ENCODE data around the gene ANKRD11.

Gene ANKRD11

GRCh38 chr16:89531821-89532526 is 41.6 kb upstream of the ANKRD11 start:
- TF ChIP-seq, protein P1, sequence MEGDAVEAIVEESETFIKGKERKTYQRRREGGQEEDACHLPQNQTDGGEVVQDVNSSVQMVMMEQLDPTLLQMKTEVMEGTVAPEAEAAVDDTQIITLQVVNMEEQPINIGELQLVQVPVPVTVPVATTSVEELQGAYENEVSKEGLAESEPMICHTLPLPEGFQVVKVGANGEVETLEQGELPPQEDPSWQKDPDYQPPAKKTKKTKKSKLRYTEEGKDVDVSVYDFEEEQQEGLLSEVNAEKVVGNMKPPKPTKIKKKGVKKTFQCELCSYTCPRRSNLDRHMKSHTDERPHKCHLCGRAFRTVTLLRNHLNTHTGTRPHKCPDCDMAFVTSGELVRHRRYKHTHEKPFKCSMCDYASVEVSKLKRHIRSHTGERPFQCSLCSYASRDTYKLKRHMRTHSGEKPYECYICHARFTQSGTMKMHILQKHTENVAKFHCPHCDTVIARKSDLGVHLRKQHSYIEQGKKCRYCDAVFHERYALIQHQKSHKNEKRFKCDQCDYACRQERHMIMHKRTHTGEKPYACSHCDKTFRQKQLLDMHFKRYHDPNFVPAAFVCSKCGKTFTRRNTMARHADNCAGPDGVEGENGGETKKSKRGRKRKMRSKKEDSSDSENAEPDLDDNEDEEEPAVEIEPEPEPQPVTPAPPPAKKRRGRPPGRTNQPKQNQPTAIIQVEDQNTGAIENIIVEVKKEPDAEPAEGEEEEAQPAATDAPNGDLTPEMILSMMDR (IDR thresholded peaks at IDR 0.05; ENCODE audit: control extremely low read depth, extremely low read depth, low read depth, missing control alignments): no peak
- ChIA-PET CTCF (interaction anchor here (1.5 kb wide), 1 partner anchor 9 kb away, joined by 3 read pairs; no protein-coding TSS in a partner anchor), POLR2A (no interaction called here)
- no peak for DNase-seq (ENCODE audit: extremely low spot score)

DNA sequence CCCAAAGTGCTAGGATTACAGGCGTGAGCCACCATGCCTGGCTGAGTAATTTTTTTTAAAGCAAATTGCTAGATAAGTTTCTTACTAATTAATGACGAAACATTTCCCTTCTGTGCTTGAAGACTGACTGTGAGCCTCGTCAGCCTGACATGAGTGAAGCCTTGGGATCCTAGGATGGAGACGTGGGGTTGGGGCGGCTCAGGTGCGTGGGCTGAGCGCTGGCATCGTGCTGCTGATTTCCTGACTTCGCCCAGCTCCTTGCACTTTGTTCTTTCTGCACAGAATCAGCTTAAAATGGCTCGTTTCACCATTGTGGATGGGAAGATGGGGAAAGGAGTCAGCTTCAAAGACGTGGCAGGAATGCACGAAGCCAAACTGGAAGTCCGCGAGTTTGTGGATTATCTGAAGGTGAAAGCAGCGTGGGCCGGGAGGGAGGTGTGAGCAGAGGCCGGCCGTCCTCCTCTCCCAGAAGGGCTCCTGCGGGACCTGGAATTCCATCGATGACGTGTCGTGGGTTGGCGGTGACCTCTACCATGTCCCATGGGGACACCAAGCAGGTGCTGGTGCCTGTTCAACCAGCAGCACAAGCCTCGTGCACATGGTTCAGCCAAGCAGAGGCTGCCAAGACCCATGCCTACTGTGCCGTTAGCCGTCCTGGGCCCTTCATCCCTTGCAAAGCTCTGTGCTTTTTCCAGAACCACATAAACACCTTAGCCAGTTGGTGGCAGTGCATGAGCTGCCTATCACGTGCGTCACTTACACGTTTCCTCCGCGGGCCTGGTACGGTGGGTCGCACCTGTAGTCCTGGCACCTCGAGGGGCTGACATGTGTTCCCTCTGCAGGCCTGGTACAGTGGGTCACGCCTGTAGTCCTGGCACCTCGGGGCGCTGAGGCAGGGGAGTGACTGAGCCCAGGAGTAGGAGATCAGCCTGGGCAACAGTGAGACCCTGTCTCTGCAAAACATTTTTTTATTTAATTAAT is 40.3 kb upstream of the ANKRD11 start:
- POLR2A ChIA-PET: no interaction called here
- no peak for DNase-seq (ENCODE audit: extremely low spot score)
- CTCF ChIA-PET: interaction anchor here (1.0 to 1.5 kb wide), 2 partner anchors 10 to 26 kb away, joined by 3 read pairs; no protein-coding TSS in a partner anchor
- TF ChIP-seq, protein P1 (IDR thresholded peaks at IDR 0.05; ENCODE audit: control extremely low read depth, extremely low read depth, low read depth, missing control alignments): no peak

DNA sequence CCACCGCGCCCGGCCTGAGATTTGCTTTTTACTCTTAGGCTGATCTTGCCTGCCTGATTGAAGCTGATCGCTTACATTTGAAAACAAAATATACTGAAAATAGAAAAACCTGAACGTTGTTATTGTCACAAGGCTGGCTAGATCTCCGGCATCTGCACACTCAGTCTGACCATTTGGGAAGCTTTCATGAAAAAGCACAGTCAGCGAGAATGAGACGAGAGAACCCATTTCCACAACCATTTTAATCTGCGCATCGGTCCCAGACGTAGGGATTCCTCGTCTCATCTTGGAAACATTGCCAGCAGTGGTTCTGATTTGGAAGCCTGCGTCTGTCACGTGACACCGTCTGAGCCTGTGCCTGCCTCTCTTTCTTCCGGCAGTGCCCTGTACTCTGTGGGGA is 38.7 kb upstream of the ANKRD11 start:
- CTCF ChIA-PET: interaction anchor here (1.4 to 1.6 kb wide), 2 partner anchors 23 to 28 kb away, joined by 3 to 4 read pairs; no protein-coding TSS in a partner anchor
- POLR2A ChIA-PET: interaction anchor here (0.7 kb wide), 1 partner anchor 13 kb away, joined by 5 read pairs; no protein-coding TSS in a partner anchor
- no peak for DNase-seq (ENCODE audit: extremely low spot score)
- TF ChIP-seq, protein P1 (IDR thresholded peaks at IDR 0.05; ENCODE audit: control extremely low read depth, extremely low read depth, low read depth, missing control alignments): no peak

DNA sequence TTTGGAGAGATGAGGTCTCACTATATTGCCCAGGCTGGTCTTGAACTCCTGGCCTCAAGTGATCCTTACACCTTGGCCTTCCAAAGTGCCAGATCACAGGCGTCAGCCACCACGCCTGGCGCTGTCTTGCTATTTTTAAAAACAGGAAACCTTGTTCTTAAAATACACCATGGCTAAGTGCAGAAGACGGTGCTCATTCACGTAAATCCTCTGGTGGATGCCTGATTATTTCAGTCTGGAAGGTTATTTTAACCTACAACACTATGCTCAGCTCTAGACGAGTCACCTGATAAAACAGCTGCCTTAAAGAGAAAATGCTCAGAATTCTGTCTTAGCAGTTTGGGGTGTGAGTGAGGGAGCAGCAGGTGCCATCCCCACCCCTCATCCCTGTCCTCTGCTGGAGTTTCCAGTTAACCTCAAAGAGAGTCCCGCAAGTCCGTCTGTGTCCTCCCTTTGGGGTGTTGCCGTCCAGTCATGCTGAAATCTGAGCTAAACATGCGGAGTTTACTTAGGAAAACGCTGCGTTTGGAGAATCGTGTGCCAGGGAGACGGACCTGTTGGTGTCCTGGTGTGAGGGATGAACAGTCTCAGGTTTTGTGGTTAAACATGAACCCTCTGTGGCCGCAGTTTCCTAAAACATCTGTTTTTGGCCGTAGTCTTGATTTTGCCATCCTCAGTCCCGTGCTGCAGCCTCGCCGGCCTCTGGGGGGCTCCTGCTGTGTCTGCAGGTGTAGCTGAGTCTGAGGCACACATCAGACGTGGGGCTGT is 35.0 kb upstream of the ANKRD11 start:
- peak; percentile 33 for DNase-seq (ENCODE audit: extremely low spot score)
- ChIA-PET POLR2A (no interaction called here), CTCF (interaction anchor here (0.9 to 1.7 kb wide), 5 partner anchors 8 to 788 kb away, joined by 3 to 5 read pairs (median 5); partner anchors contain the start of gene SPG7)
- TF ChIP-seq, protein P1 (IDR thresholded peaks at IDR 0.05; ENCODE audit: control extremely low read depth, extremely low read depth, low read depth, missing control alignments): peak; percentile 29

GRCh38 chr16:89523680-89524344 is 33.5 kb upstream of the ANKRD11 start:
- TF ChIP-seq, protein P1 (IDR thresholded peaks at IDR 0.05; ENCODE audit: control extremely low read depth, extremely low read depth, low read depth, missing control alignments): no peak
- ChIA-PET POLR2A (no interaction called here), CTCF (interaction anchor here (1.0 kb wide), 1 partner anchor 15 kb away, joined by 3 read pairs; no protein-coding TSS in a partner anchor)
- no peak for DNase-seq (ENCODE audit: extremely low spot score)
